ENCODE measurements around the gene C9orf43. TPM values are rescaled to one million over a fixed set of nuclear protein-coding genes. Genes with fewer than 3 reads are reported as not detected.
A peak's percentile ranks its signal among the peaks of the same experiment; 100 is the strongest.
"Not testable (repeated sequence)": the region's sequence is repeated elsewhere in the genome, so short reads cannot be mapped to it uniquely, and the experiment has no call there.

Gene C9orf43
- total RNA-seq, result under 1 TPM; 0.37 to 0.54 TPM

- H3K27me3 Mint-ChIP-seq, result no peaks in the 10 kb centered on the region
- POLR2A ChIA-PET, result interaction anchor here (0.6 to 1.6 kb wide), 4 partner anchors 8 to 70 kb away, joined by 3 to 4 read pairs (median 4); partner anchors contain the start of gene HDHD3
- H3K4me1 Mint-ChIP-seq, result peaks cover 39% of the 10 kb centered on the region
- peak within 1 kb of the TSS; percentile 98 for H3K27ac Mint-ChIP-seq
- H3K9me3 Mint-ChIP-seq, result no peaks in the 10 kb centered on the region
- H3K4me3 Mint-ChIP-seq, result peak within 1 kb of the TSS; percentile 87
- peak; percentile 94 for DNase-seq
- peaks cover 31% of the 10 kb centered on the region for H3K36me3 Mint-ChIP-seq (ENCODE audit: low read depth)
- CTCF ChIA-PET, result interaction anchor here (0.7 to 3.2 kb wide), 16 partner anchors 9 to 1191 kb away, joined by 3 to 25 read pairs (median 4); partner anchors contain the start of genes ALAD, CDC26 and PRPF4
Measured at GRCh38 chr9:113410207-113410864, at the start of gene C9orf43, which contains the start of gene POLE3. C9orf43 (plus strand) TSS chr9:113410747; CDS start chr9:113413494, 2,747 bp downstream. POLE3 (minus strand) TSS chr9:113410675; CDS start chr9:113410293, 382 bp downstream.

- no peak for DNase-seq
- Mint-ChIP-seq H3K27ac (no peak overlapping the region), H3K36me3 (ENCODE audit: low read depth) (peaks cover 3% of the 10 kb centered on the region), H3K9me3 (no peaks in the 10 kb centered on the region), H3K4me3 (no peak overlapping the region), H3K27me3 (no peaks in the 10 kb centered on the region), H3K4me1 (no peaks in the 10 kb centered on the region)
- CTCF ChIA-PET, result interaction anchor here (0.8 to 1.4 kb wide), 4 partner anchors 9 to 24 kb away, joined by 3 to 6 read pairs (median 4); no protein-coding TSS in a partner anchor
- POLR2A ChIA-PET, result no interaction called here
Measured at GRCh38 chr9:113361304-113362018, 49.1 kb upstream of the C9orf43 start.

- no peaks in the 10 kb centered on the region for H3K9me3 Mint-ChIP-seq
- no peak overlapping the region for H3K27ac Mint-ChIP-seq
- no peaks in the 10 kb centered on the region for H3K4me1 Mint-ChIP-seq
- H3K27me3 Mint-ChIP-seq, result no peaks in the 10 kb centered on the region
- CTCF ChIA-PET, result interaction anchor here (1.1 to 6.3 kb wide), 2 partner anchors 13 to 17 kb away, joined by 3 to 34 read pairs; partner anchors contain the start of gene BSPRY
- POLR2A ChIA-PET, result no interaction called here
- no peak overlapping the region for H3K4me3 Mint-ChIP-seq
- DNase-seq, result no peak
- peaks cover 3% of the 10 kb centered on the region for H3K36me3 Mint-ChIP-seq (ENCODE audit: low read depth)
Measured at GRCh38 chr9:113363336-113363735, 47.2 kb upstream of the C9orf43 start.

GRCh38 chr9:113364951-113365350, 45.6 kb upstream of the C9orf43 start:
- H3K27me3 Mint-ChIP-seq, result no peaks in the 10 kb centered on the region
- CTCF ChIA-PET, result interaction anchor here (1.3 to 6.3 kb wide), 2 partner anchors 15 to 25 kb away, joined by 3 to 34 read pairs; partner anchors contain the start of genes BSPRY and WDR31
- POLR2A ChIA-PET, result no interaction called here

GRCh38 chr9:113365652-113366051, 44.9 kb upstream of the C9orf43 start:
- H3K4me1 Mint-ChIP-seq; H3K27me3 Mint-ChIP-seq; DNase-seq; H3K27ac Mint-ChIP-seq; H3K4me3 Mint-ChIP-seq; H3K9me3 Mint-ChIP-seq; POLR2A ChIA-PET; H3K36me3 Mint-ChIP-seq (ENCODE audit: low read depth): not testable (repeated sequence)
- CTCF ChIA-PET, result interaction anchor here (0.6 to 6.3 kb wide), 3 partner anchors 10 to 85 kb away, joined by 3 to 34 read pairs (median 3); partner anchors contain the start of gene BSPRY

More at GRCh38 chr9:113364951-113365350, 45.6 kb upstream of the C9orf43 start:
- Mint-ChIP-seq H3K36me3 (ENCODE audit: low read depth) (no peaks in the 10 kb centered on the region), H3K9me3 (no peaks in the 10 kb centered on the region), H3K4me3 (no peak overlapping the region), H3K4me1 (no peaks in the 10 kb centered on the region), H3K27ac (no peak overlapping the region)
- no peak for DNase-seq

- H3K4me3 Mint-ChIP-seq, result no peak overlapping the region
- no peak overlapping the region for H3K27ac Mint-ChIP-seq
- CTCF ChIA-PET, result interaction anchor here (0.6 to 6.3 kb wide), 5 partner anchors 8 to 219 kb away, joined by 3 to 34 read pairs (median 3); partner anchors contain the start of genes BSPRY and HDHD3
- POLR2A ChIA-PET, result no interaction called here
- DNase-seq, result no peak
- no peaks in the 10 kb centered on the region for H3K4me1 Mint-ChIP-seq
- H3K9me3 Mint-ChIP-seq, result no peaks in the 10 kb centered on the region
- H3K27me3 Mint-ChIP-seq, result no peaks in the 10 kb centered on the region
- H3K36me3 Mint-ChIP-seq (ENCODE audit: low read depth), result peaks cover 4% of the 10 kb centered on the region
Measured at GRCh38 chr9:113368348-113368981, 42.1 kb upstream of the C9orf43 start.

GRCh38 chr9:113368982-113369854, 41.3 kb upstream of the C9orf43 start:
- Mint-ChIP-seq H3K4me3 (no peak overlapping the region), H3K27ac (no peak overlapping the region), H3K36me3 (ENCODE audit: low read depth) (peaks cover 4% of the 10 kb centered on the region), H3K9me3 (no peaks in the 10 kb centered on the region), H3K4me1 (no peaks in the 10 kb centered on the region), H3K27me3 (no peaks in the 10 kb centered on the region)
- ChIA-PET POLR2A (no interaction called here), CTCF (interaction anchor here (0.6 to 6.3 kb wide), 5 partner anchors 8 to 218 kb away, joined by 3 to 34 read pairs (median 3); partner anchors contain the start of gene BSPRY)
- no peak for DNase-seq

- no peaks in the 10 kb centered on the region for H3K9me3 Mint-ChIP-seq
- H3K36me3 Mint-ChIP-seq (ENCODE audit: low read depth), result peaks cover 7% of the 10 kb centered on the region
- no peak overlapping the region for H3K4me3 Mint-ChIP-seq
- ChIA-PET POLR2A (no interaction called here), CTCF (interaction anchor here (0.6 to 2.6 kb wide), 2 partner anchors 8 to 41 kb away, joined by 3 to 6 read pairs; partner anchors contain the start of genes C9orf43 and POLE3)
- peaks cover 5% of the 10 kb centered on the region for H3K4me1 Mint-ChIP-seq
- no peak for DNase-seq
- no peaks in the 10 kb centered on the region for H3K27me3 Mint-ChIP-seq
- H3K27ac Mint-ChIP-seq, result no peak overlapping the region
Measured at GRCh38 chr9:113369855-113370140, 40.7 kb upstream of the C9orf43 start.

GRCh38 chr9:113370806-113371325, 39.7 kb upstream of the C9orf43 start:
- H3K4me1 Mint-ChIP-seq, result peaks cover 15% of the 10 kb centered on the region
- no peak for DNase-seq
- no peak overlapping the region for H3K27ac Mint-ChIP-seq
- POLR2A ChIA-PET, result no interaction called here
- no peaks in the 10 kb centered on the region for H3K27me3 Mint-ChIP-seq
- H3K4me3 Mint-ChIP-seq, result no peak overlapping the region
- CTCF ChIA-PET, result interaction anchor here (1.5 to 2.6 kb wide), 2 partner anchors 9 to 31 kb away, joined by 3 to 6 read pairs; no protein-coding TSS in a partner anchor
- H3K36me3 Mint-ChIP-seq (ENCODE audit: low read depth), result peaks cover 7% of the 10 kb centered on the region
- H3K9me3 Mint-ChIP-seq, result no peaks in the 10 kb centered on the region

- no peak overlapping the region for H3K4me3 Mint-ChIP-seq
- H3K27ac Mint-ChIP-seq, result no peak overlapping the region
- H3K36me3 Mint-ChIP-seq (ENCODE audit: low read depth), result peaks cover 7% of the 10 kb centered on the region
- POLR2A ChIA-PET, result interaction anchor here (0.7 kb wide), 1 partner anchor 14 kb away, joined by 5 read pairs; no protein-coding TSS in a partner anchor
- no peaks in the 10 kb centered on the region for H3K27me3 Mint-ChIP-seq
- H3K4me1 Mint-ChIP-seq, result peaks cover 17% of the 10 kb centered on the region
- DNase-seq, result no peak
- CTCF ChIA-PET, result interaction anchor here (1.1 to 2.6 kb wide), 3 partner anchors 10 to 30 kb away, joined by 3 to 6 read pairs (median 3); no protein-coding TSS in a partner anchor
- H3K9me3 Mint-ChIP-seq, result no peaks in the 10 kb centered on the region
Measured at GRCh38 chr9:113372059-113372458, 38.5 kb upstream of the C9orf43 start.

- H3K27ac Mint-ChIP-seq, result no peak overlapping the region
- ChIA-PET CTCF (interaction anchor here (0.6 to 2.0 kb wide), 3 partner anchors 21 to 29 kb away, joined by 3 to 5 read pairs (median 3); partner anchors contain the start of gene BSPRY), POLR2A (no interaction called here)
- no peak overlapping the region for H3K4me3 Mint-ChIP-seq
- H3K4me1 Mint-ChIP-seq, result peaks cover 17% of the 10 kb centered on the region
- no peaks in the 10 kb centered on the region for H3K27me3 Mint-ChIP-seq
- DNase-seq, result no peak
- H3K9me3 Mint-ChIP-seq, result no peaks in the 10 kb centered on the region
- peaks cover 7% of the 10 kb centered on the region for H3K36me3 Mint-ChIP-seq (ENCODE audit: low read depth)
Measured at GRCh38 chr9:113373256-113373655, 37.3 kb upstream of the C9orf43 start.
